ENCODE data around the gene CATSPER1. TPM values are rescaled to one million over a fixed set of nuclear protein-coding genes. Genes with fewer than 3 reads are reported as not detected.

The CATSPER1 gene
- total and polyA plus RNA-seq, 2 of the 8 experiments (the other 6 are each of a cell fraction or from before 2014, with no cell fraction given), result not detected

GRCh38 chr11:65987336-65987735, 38.9 kb downstream of the CATSPER1 start:
- no peaks in the 10 kb centered on the region for H3K4me1 ChIP-seq (replicated peaks in 1 of 4; ENCODE audit: control insufficient read depth in 3 of 4, insufficient read depth in 4 of 4, low read length in 3 of 4)
- no peak overlapping the region for H2AFZ ChIP-seq (ENCODE audit: low read length)
- no peak overlapping the region for H2BK5ac ChIP-seq (ENCODE audit: low read depth, low read length)
- H3K9me3 ChIP-seq (ENCODE audit: insufficient read depth in 2 of 2, low read depth in 1 of 2, low read length in 1 of 2), result no peaks in the 10 kb centered on the region
- no peak overlapping the region for H4K91ac ChIP-seq (replicated peaks; ENCODE audit: insufficient read length, low read length)
- H3K27ac ChIP-seq (ENCODE audit: low read depth, low read length), result no peak overlapping the region; the same call in 1 of the 2 replicates
- WGBS, 2 experiments (ENCODE audit: extremely low coverage in 1 of 2, insufficient coverage in 1 of 2, insufficient read length in 1 of 2, insufficient replicate concordance in 2 of 2, low coverage in 1 of 2, low lambda C conversion rate in 2 of 2, missing lambda C conversion rate in 1 of 2), result 91% methylated on average over 9 of the region's 9 CpGs; no CpG with 5 or more reads in 1 of the 2 experiments
- no peaks in the 10 kb centered on the region for H3K79me1 ChIP-seq (ENCODE audit: low read depth, low read length)
- no peak overlapping the region for H2BK15ac ChIP-seq (ENCODE audit: low read length)
- no peak overlapping the region for H3K18ac ChIP-seq (ENCODE audit: extremely low read depth, low read length)
- H3K4me2 ChIP-seq (ENCODE audit: insufficient read depth in 1 of 2, low read depth in 2 of 2, low read length in 2 of 2), result no peak overlapping the region
- no peak overlapping the region for H2BK12ac ChIP-seq (ENCODE audit: low read depth, low read length)
- no peak overlapping the region for H2BK20ac ChIP-seq (ENCODE audit: low read length)
- no peak overlapping the region for H2BK120ac ChIP-seq (replicated peaks; ENCODE audit: low read depth, low read length)
- H3K79me2 ChIP-seq (ENCODE audit: control insufficient read depth in 1 of 2, insufficient read depth in 2 of 2, low read length in 2 of 2), result no peaks in the 10 kb centered on the region
- DNase-seq (ENCODE audit: low read depth in 1 of 2, low spot score in 2 of 2) (no peak), FAIRE-seq (no peak)
- H3K27me3 ChIP-seq (replicated peaks in 1 of 4; ENCODE audit: control insufficient read depth in 3 of 4, extremely low read depth in 1 of 4, insufficient read depth in 3 of 4, low read length in 3 of 4), result no peaks in the 10 kb centered on the region; a peak in 1 of 7 replicates
- TF ChIP-seq TAF1 (IDR thresholded peaks at IDR 0.05; ENCODE audit: low read depth, low read length) (no peak), HDAC6 (IDR thresholded peaks at IDR 0.05; ENCODE audit: low read depth, low read length) (no peak)
- no peak overlapping the region for H3K56ac ChIP-seq (replicated peaks; ENCODE audit: insufficient read length, low read depth, low read length)
- no peaks in the 10 kb centered on the region for H3K23me2 ChIP-seq (ENCODE audit: low read depth, low read length)
- POLR2A ChIA-PET (ENCODE audit: partially characterized antibody), result interaction anchor here (2.8 kb wide), 1 partner anchor 11 kb away, joined by 11 read pairs; no protein-coding TSS in a partner anchor
- CTCF ChIA-PET (ENCODE audit: partially characterized antibody), result interaction anchor here (1.3 to 18.4 kb wide), 6 partner anchors 7 to 136 kb away, joined by 4 to 281 read pairs (median 6); partner anchors contain the start of genes CCDC85B and FIBP
- no peak overlapping the region for H3K4me3 ChIP-seq (ENCODE audit: extremely low read depth in 1 of 4, insufficient read depth in 2 of 4, low read depth in 3 of 4, low read length in 4 of 4)
- H3K36me3 ChIP-seq (ENCODE audit: control insufficient read depth in 2 of 4, insufficient read depth in 4 of 4, low read length in 3 of 4), result no peaks in the 10 kb centered on the region
- H3K4ac ChIP-seq (replicated peaks; ENCODE audit: insufficient read length, low read depth, low read length), result peak overlapping the region; percentile 6
- no peak overlapping the region for H4K8ac ChIP-seq (ENCODE audit: extremely low read depth, insufficient read depth, low read length)
- H3K14ac ChIP-seq (ENCODE audit: insufficient read length), result no peak overlapping the region
- no peak overlapping the region for H3K23ac ChIP-seq (ENCODE audit: insufficient read length)
- no peak overlapping the region for H4K5ac ChIP-seq (ENCODE audit: insufficient read length, low read depth, low read length)
- H2AK5ac ChIP-seq (ENCODE audit: low read depth, low read length), result no peak overlapping the region
- peaks cover 0 to 1% of the 10 kb centered on the region in 2 experiments for H4K20me1 ChIP-seq (replicated peaks in 1 of 2; ENCODE audit: control insufficient read depth in 1 of 2, insufficient read depth in 2 of 2, low read length in 2 of 2)
- H3K9ac ChIP-seq (replicated peaks in 1 of 4; ENCODE audit: extremely low read depth in 1 of 4, low read depth in 3 of 4, low read length in 3 of 4), result no peak overlapping the region
